ENCODE data around the gene GOLGA8A.
"Not testable (repeated sequence)": the region's sequence is repeated elsewhere in the genome, so short reads cannot be mapped to it uniquely, and the experiment has no call there.

The GOLGA8A gene

GRCh38 chr15:34409511-34409910, 28.1 kb downstream of the GOLGA8A start:
- DNase-seq (ENCODE audit: low read depth), result not testable (repeated sequence)

DNA sequence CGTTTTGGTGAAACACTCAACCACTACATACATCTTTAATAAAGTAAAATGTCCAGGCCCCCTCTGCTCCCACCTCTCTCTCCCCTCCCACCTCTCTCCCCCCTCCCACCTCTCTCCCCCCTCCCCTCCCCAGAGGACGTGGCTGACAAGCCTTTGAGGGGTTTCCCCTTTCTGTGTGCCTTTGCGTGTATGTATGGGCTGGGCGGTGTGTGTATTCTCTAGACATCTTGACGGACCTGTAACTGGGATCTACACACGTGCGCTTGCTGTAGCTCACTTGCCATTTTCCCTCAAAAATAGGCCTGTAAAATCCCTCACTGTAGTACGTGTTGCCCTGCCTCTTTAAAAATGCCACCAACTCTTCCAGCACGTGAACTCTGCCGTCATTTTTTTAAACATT, 28.6 kb downstream of the GOLGA8A start:
- not testable (repeated sequence) for DNase-seq (ENCODE audit: low read depth)

GRCh38 chr15:34403899-34404298, 33.7 kb downstream of the GOLGA8A start:
- not testable (repeated sequence) for DNase-seq (ENCODE audit: low read depth)

GRCh38 chr15:34403160-34403598, 34.4 kb downstream of the GOLGA8A start:
- not testable (repeated sequence) for DNase-seq (ENCODE audit: low read depth)

GRCh38 chr15:34397637-34398259, 39.9 kb downstream of the GOLGA8A start:
- DNase-seq (ENCODE audit: low read depth), result not testable (repeated sequence)

DNA sequence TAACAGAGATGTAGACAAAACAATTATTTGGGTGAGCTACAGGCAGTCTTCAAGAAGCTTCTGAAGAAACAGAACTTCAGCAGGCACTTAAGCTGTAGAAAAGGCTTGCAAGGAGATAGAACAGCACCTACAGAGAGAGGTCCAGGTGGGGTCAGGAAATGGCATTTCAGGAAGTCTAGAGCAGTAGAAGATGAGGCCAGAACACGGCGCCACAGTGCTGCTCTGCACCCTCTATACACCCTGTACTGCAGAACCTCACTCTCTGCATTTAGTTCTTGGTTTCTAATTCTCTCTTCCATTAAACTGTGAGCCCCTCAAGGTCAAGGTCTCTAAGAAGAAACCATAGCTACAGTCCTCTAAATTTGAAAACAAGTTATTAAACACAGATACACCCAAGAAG, 44.6 kb downstream of the GOLGA8A start:
- DNase-seq (ENCODE audit: low read depth), result not testable (repeated sequence)

DNA sequence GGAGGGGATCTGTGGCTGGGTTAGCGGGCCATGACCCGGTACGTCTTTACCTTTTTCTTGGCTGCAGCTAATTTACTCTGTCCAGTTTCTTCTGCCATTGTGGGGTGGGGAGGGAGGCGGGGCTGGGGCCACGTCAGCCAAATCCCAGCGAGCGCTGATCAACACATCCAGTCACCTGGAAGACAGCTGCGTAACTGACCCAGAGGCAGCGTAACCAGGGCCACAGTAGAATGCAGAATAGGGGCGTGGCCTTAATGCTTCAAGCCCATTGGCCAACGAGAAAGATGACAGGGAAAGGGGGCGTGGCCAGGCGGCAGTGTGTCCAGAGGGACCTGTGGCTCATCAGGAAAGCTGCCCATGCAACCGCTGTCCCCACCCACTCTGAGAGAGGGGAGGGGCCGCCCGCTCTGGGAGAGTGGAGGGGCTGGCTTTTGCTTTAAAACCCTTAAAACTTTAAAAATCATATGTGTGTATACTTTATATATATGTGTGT, 48.0 kb downstream of the GOLGA8A start:
- DNase-seq (ENCODE audit: low read depth), result not testable (repeated sequence)

Measured in activated T-helper 1 cell treated with Interleukin-2 at 50 U/mL for 16 hours (primary cell).